Effector memory CD8-positive, alpha-beta T cell (primary cell): ENCODE data around the gene ALDH1A2.
"Not testable (repeated sequence)": the region's sequence is repeated elsewhere in the genome, so short reads cannot be mapped to it uniquely, and the experiment has no call there.

Experiments used
- ATAC-seq: fragments of 150-1000 bp; cut with Tn5 transposase; replicated peaks from 2 replicates; pipeline ENCODE4 v1.10.0; 2021; ENCODE audit warnings: mild to moderate bottlenecking, moderate library complexity
- DNase-seq, 3 experiments: peaks; one replicate each; pipeline ENCODE4 v3.0.0; 2021
- H3K27ac Mint-ChIP-seq, 2 donors: one replicate each; pipeline ENCODE4 v1.8.0; 2022; ENCODE audit warnings: mild to moderate bottlenecking in 2 of 2, mixed read lengths in 2 of 2, moderate library complexity in 2 of 2
- H3K27me3 Mint-ChIP-seq, 2 donors: one replicate each; pipeline ENCODE4 v1.8.0; 2022; ENCODE audit warnings: mixed read lengths in 2 of 2
- H3K36me3 Mint-ChIP-seq: one replicate; pipeline ENCODE4 v1.8.0; 2022; ENCODE audit warnings: mild to moderate bottlenecking, moderate library complexity, mixed read lengths; ENCODE audit not compliant: insufficient read depth
- H3K4me1 Mint-ChIP-seq, 2 donors: one replicate each; pipeline ENCODE4 v1.8.0; 2022; ENCODE audit warnings: low read depth in 2 of 2, mixed read lengths in 2 of 2
- H3K4me3 Mint-ChIP-seq, 2 donors: one replicate each; pipeline ENCODE4 v1.8.0; 2022; ENCODE audit warnings: mild to moderate bottlenecking in 2 of 2, mixed read lengths in 2 of 2, moderate library complexity in 2 of 2
- H3K9me3 Mint-ChIP-seq, 2 donors: one replicate each; pipeline ENCODE4 v1.8.0; 2022; ENCODE audit warnings: mixed read lengths in 2 of 2
- total RNA-seq, 9 experiments: gene quantifications; one replicate each; lab custom pipeline; 2026; lab: John Stamatoyannopoulos, UW

The ALDH1A2 gene
- total RNA-seq, result 0 to 4.9 (median 0.26) reads per million in 9 experiments

- ATAC-seq (no peak), DNase-seq (no peak)
- peak within 1 kb of the TSS; percentile 66 to 75 for H3K4me3 Mint-ChIP-seq
These were observed at the start of gene ALDH1A2 for GRCh38 chr15:58065445-58066041. TSS of gene ALDH1A2 (minus strand) at chr15:58065711. CDS start at chr15:58065650, 61 bp downstream.

GRCh38 chr15:58114812-58115211, 49.3 kb upstream of the ALDH1A2 start:
- no peak for ATAC-seq
- no peak for DNase-seq
- Mint-ChIP-seq H3K9me3 (no peaks in the 10 kb centered on the region), H3K27ac (no peak overlapping the region), H3K4me3 (no peak overlapping the region), H3K27me3 (peaks cover 28 to 29% of the 10 kb centered on the region in 2 donors), H3K4me1 (no peaks in the 10 kb centered on the region), H3K36me3 (no peaks in the 10 kb centered on the region)

More at GRCh38 chr15:58065445-58066041, at the start of gene ALDH1A2:
- Mint-ChIP-seq H3K27me3 (peaks cover 64 to 68% of the 10 kb centered on the region in 2 donors), H3K27ac (no peak within 1 kb of the TSS), H3K36me3 (no peaks in the 10 kb centered on the region), H3K4me1 (peaks cover 6 to 7% of the 10 kb centered on the region in 2 donors), H3K9me3 (no peaks in the 10 kb centered on the region)

- no peak for ATAC-seq
- Mint-ChIP-seq H3K9me3 (no peaks in the 10 kb centered on the region), H3K36me3 (no peaks in the 10 kb centered on the region), H3K4me3 (no peak overlapping the region), H3K27me3 (peaks cover 28 to 29% of the 10 kb centered on the region in 2 donors), H3K4me1 (no peaks in the 10 kb centered on the region), H3K27ac (no peak overlapping the region)
- no peak for DNase-seq
These were observed 48.9 kb upstream of the ALDH1A2 start for GRCh38 chr15:58114388-58114787.

- DNase-seq, ATAC-seq, H3K36me3 Mint-ChIP-seq, H3K4me1 Mint-ChIP-seq, H3K27ac Mint-ChIP-seq, H3K4me3 Mint-ChIP-seq, H3K9me3 Mint-ChIP-seq: not testable (repeated sequence)
- H3K27me3 Mint-ChIP-seq, result peaks cover 28 to 29% of the 10 kb centered on the region in 2 donors
These were observed 47.8 kb upstream of the ALDH1A2 start for GRCh38 chr15:58113358-58113757.

- Mint-ChIP-seq H3K4me3 (no peak overlapping the region), H3K27ac (no peak overlapping the region), H3K4me1 (no peaks in the 10 kb centered on the region), H3K9me3 (no peaks in the 10 kb centered on the region), H3K27me3 (peaks cover 28 to 29% of the 10 kb centered on the region in 2 donors), H3K36me3 (no peaks in the 10 kb centered on the region)
- DNase-seq (no peak), ATAC-seq (no peak)
These were observed 46.2 kb upstream of the ALDH1A2 start for GRCh38 chr15:58111718-58112104.

- Mint-ChIP-seq H3K36me3 (no peaks in the 10 kb centered on the region), H3K27ac (no peak overlapping the region), H3K9me3 (no peaks in the 10 kb centered on the region), H3K27me3 (peaks cover 28 to 29% of the 10 kb centered on the region in 2 donors), H3K4me1 (no peaks in the 10 kb centered on the region), H3K4me3 (no peak overlapping the region)
- DNase-seq (no peak), ATAC-seq (no peak)
These were observed 45.6 kb upstream of the ALDH1A2 start for GRCh38 chr15:58110999-58111717.

GRCh38 chr15:58109419-58109818, 43.9 kb upstream of the ALDH1A2 start:
- peaks cover 32% of the 10 kb centered on the region in 2 donors for H3K27me3 Mint-ChIP-seq
- no peaks in the 10 kb centered on the region for H3K4me1 Mint-ChIP-seq
- no peaks in the 10 kb centered on the region for H3K9me3 Mint-ChIP-seq
- no peak overlapping the region for H3K4me3 Mint-ChIP-seq
- no peaks in the 10 kb centered on the region for H3K36me3 Mint-ChIP-seq
- ATAC-seq (no peak), DNase-seq (no peak)
- no peak overlapping the region for H3K27ac Mint-ChIP-seq

GRCh38 chr15:58108117-58108516, 42.6 kb upstream of the ALDH1A2 start:
- Mint-ChIP-seq H3K27ac (no peak overlapping the region), H3K27me3 (peaks cover 35 to 36% of the 10 kb centered on the region in 2 donors)

DNA sequence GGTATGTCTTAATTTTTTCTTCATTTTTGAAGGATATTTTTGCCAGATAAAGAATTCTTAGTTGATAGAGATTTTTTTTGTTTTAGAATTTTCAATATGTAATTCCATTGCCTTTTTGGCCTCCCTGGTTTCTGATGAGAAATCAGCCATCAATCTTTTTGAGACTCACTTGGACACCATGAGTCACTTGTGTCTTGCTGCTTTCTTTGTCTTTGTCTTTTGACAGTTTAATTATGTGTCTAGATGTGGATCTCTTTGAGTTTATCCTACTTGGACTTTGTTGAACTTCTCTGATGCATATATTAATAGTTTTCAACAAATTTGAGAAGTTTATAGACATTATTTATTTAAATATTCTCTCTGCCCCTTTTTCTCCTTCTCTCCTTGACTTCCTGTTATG, 38.0 kb upstream of the ALDH1A2 start:
- peaks cover 39 to 52% of the 10 kb centered on the region in 2 donors for H3K27me3 Mint-ChIP-seq

More at GRCh38 chr15:58108117-58108516, 42.6 kb upstream of the ALDH1A2 start:
- Mint-ChIP-seq H3K9me3 (no peaks in the 10 kb centered on the region), H3K4me1 (no peaks in the 10 kb centered on the region), H3K36me3 (no peaks in the 10 kb centered on the region), H3K4me3 (no peak overlapping the region)
- ATAC-seq (no peak), DNase-seq (no peak)

GRCh38 chr15:58096529-58097084, 31.1 kb upstream of the ALDH1A2 start:
- DNase-seq (no peak), ATAC-seq (no peak)
- no peaks in the 10 kb centered on the region for H3K9me3 Mint-ChIP-seq
- H3K27me3 Mint-ChIP-seq, result peaks cover 18 to 22% of the 10 kb centered on the region in 2 donors
- no peak overlapping the region for H3K27ac Mint-ChIP-seq
- no peak overlapping the region for H3K4me3 Mint-ChIP-seq
- H3K4me1 Mint-ChIP-seq, result no peaks in the 10 kb centered on the region
- H3K36me3 Mint-ChIP-seq, result no peaks in the 10 kb centered on the region

More for the DNA sequence above, 38.0 kb upstream of the ALDH1A2 start:
- no peaks in the 10 kb centered on the region for H3K9me3 Mint-ChIP-seq
- H3K4me3 Mint-ChIP-seq, result no peak overlapping the region
- no peak overlapping the region for H3K27ac Mint-ChIP-seq
- H3K36me3 Mint-ChIP-seq, result no peaks in the 10 kb centered on the region
- no peak for DNase-seq
- ATAC-seq, result no peak
- H3K4me1 Mint-ChIP-seq, result no peaks in the 10 kb centered on the region

GRCh38 chr15:58095415-58095814, 29.9 kb upstream of the ALDH1A2 start:
- DNase-seq (no peak), ATAC-seq (no peak)
- Mint-ChIP-seq H3K4me1 (no peaks in the 10 kb centered on the region), H3K27me3 (peaks cover 10 to 13% of the 10 kb centered on the region in 2 donors), H3K36me3 (no peaks in the 10 kb centered on the region), H3K9me3 (no peaks in the 10 kb centered on the region), H3K4me3 (no peak overlapping the region), H3K27ac (no peak overlapping the region)

GRCh38 chr15:58087871-58088270, 22.4 kb upstream of the ALDH1A2 start:
- H3K9me3 Mint-ChIP-seq, result no peaks in the 10 kb centered on the region

DNA sequence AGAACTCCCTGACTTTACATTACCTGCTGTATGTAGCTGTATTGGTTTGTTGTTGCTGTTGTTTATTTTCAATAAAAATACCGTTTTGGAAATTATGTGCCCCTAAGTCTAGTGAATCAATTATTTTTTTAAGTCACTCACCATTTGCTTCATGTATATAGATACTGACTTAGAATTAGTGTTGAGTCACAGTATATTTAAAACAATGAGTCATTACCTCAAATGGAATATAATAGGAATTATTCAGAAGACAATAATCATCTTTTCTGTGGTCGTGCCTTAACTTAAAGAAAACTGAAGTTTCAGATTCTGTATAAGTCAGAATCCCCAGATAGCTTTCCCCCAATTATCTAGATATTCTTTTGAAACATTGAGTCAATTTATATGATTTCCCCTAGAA, 21.0 kb upstream of the ALDH1A2 start:
- Mint-ChIP-seq H3K36me3 (no peaks in the 10 kb centered on the region), H3K4me1 (no peaks in the 10 kb centered on the region), H3K27ac (no peak overlapping the region), H3K9me3 (no peaks in the 10 kb centered on the region), H3K4me3 (no peak overlapping the region), H3K27me3 (peaks cover 65 to 73% of the 10 kb centered on the region in 2 donors)
- ATAC-seq (no peak), DNase-seq (no peak)

More at GRCh38 chr15:58087871-58088270, 22.4 kb upstream of the ALDH1A2 start:
- no peak for DNase-seq
- no peaks in the 10 kb centered on the region for H3K4me1 Mint-ChIP-seq
- ATAC-seq, result no peak
- no peak overlapping the region for H3K27ac Mint-ChIP-seq
- no peaks in the 10 kb centered on the region for H3K36me3 Mint-ChIP-seq
- no peak overlapping the region for H3K4me3 Mint-ChIP-seq
- peaks cover 64 to 71% of the 10 kb centered on the region in 2 donors for H3K27me3 Mint-ChIP-seq

DNA sequence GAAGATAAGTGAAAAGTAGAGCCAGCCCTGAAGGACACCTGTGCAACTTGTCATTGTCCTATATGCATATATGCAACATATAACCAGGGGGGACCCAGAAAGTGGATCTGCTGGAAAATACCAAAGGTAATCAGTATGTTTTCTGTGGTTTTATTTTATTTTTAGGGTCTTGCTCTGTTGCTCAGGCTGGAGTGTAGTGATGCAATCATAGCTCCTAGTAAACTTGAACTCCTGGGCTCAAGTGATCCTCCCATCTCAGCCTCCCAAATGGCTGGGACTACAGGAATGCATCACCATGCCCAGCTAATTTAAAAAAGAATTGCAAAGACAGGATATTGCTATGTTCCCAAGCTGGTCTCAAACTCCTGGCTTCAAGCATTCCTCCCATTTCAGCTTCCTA, 18.0 kb upstream of the ALDH1A2 start:
- DNase-seq, result no peak
- Mint-ChIP-seq H3K9me3 (no peaks in the 10 kb centered on the region), H3K27me3 (peaks cover 56 to 64% of the 10 kb centered on the region in 2 donors), H3K27ac (no peak overlapping the region), H3K36me3 (no peaks in the 10 kb centered on the region), H3K4me1 (no peaks in the 10 kb centered on the region), H3K4me3 (no peak overlapping the region)
- ATAC-seq, result no peak
